Neural cell (in vitro differentiated cells): ENCODE measurements around the gene STUB1. TPM values are rescaled to one million over a fixed set of nuclear protein-coding genes. Genes with fewer than 3 reads are reported as not detected.
A peak's percentile ranks its signal among the peaks of the same experiment; 100 is the strongest.

ENCODE experiments used
- H2AFZ ChIP-seq: fragments of 200-600, 300-800 bp; sonication (generic), shearing (Covaris generic); 2 replicates; pipeline ENCODE4 v1.6.0; 2014; ENCODE audit warnings: low read depth, mild to moderate bottlenecking, antibody characterized with exemption, low read length, moderate library complexity
- H3F3A ChIP-seq: fragments of 200-600 bp; shearing (Covaris generic); 2 replicates; pipeline ENCODE4 v1.6.1; 2016; ENCODE audit warnings: mild to moderate bottlenecking, moderate library complexity, mixed read lengths, antibody characterized with exemption, low read length; ENCODE audit not compliant: insufficient read depth, poor library complexity, severe bottlenecking
- H3K27ac ChIP-seq: fragments of 200-600, 300-800 bp; sonication (generic), shearing (Covaris generic); 2 replicates; pipeline ENCODE4 v1.5.1; 2014; ENCODE audit warnings: mild to moderate bottlenecking, low read length, moderate library complexity
- H3K27me3 ChIP-seq: fragments of 300-800, 200-600 bp; sonication (generic), shearing (Covaris generic); 2 replicates; pipeline ENCODE4 v1.6.0; 2014; ENCODE audit warnings: mild to moderate bottlenecking, low read depth, low read length, moderate library complexity; ENCODE audit not compliant: insufficient read depth
- H3K36me3 ChIP-seq: fragments of 300-800, 200-600 bp; sonication (generic), shearing (Covaris generic); 2 replicates; pipeline ENCODE4 v1.5.1; 2014; ENCODE audit warnings: mild to moderate bottlenecking, antibody characterized with exemption, low read length, moderate library complexity; ENCODE audit not compliant: insufficient read depth
- H3K4me2 ChIP-seq: fragments of 300-800, 200-600 bp; sonication (generic), shearing (Covaris generic); 2 replicates; pipeline ENCODE4 v1.6.0; 2014; ENCODE audit warnings: mild to moderate bottlenecking, low read length
- H3K4me3 ChIP-seq: fragments of 300-800, 200-600 bp; sonication (generic), shearing (Covaris generic); 2 replicates; pipeline ENCODE4 v1.5.1; 2014; ENCODE audit warnings: mild to moderate bottlenecking, low read length, moderate library complexity
- H3K79me2 ChIP-seq: fragments of 200-600 bp; shearing (Covaris generic); replicated peaks from 2 replicates; pipeline ENCODE4 v1.6.0; 2014; ENCODE audit warnings: mild to moderate bottlenecking, low read length, moderate library complexity; ENCODE audit not compliant: insufficient read depth
- H3K9ac ChIP-seq: fragments of 300-800, 200-600 bp; sonication (generic), shearing (Covaris generic); 2 replicates; pipeline ENCODE4 v1.6.1; 2016; ENCODE audit warnings: mild to moderate bottlenecking, low read length, mixed read lengths
- H3K9me2 ChIP-seq: fragments of 200-600 bp; shearing (Covaris generic); 2 replicates; pipeline ENCODE4 v1.6.1; 2016; ENCODE audit warnings: mild to moderate bottlenecking, low read length, mixed read lengths; ENCODE audit not compliant: insufficient read depth
- H3K9me3 ChIP-seq: fragments of 200-600, 300-800 bp; sonication (generic), shearing (Covaris generic); 2 replicates; pipeline ENCODE4 v1.6.1; 2016; ENCODE audit warnings: mild to moderate bottlenecking, mixed run types, low read length, moderate library complexity, mixed read lengths
- H4K20me1 ChIP-seq: fragments of 200-600 bp; shearing (Covaris generic); 2 replicates; pipeline ENCODE4 v1.6.1; 2016; ENCODE audit warnings: mild to moderate bottlenecking, mixed run types; ENCODE audit not compliant: insufficient read depth
- EP300 ChIP-seq: fragments of 450-650 bp; conservative IDR thresholded peaks from 2 replicates; pipeline ENCODE4 v1.6.1; 2014; ENCODE audit warnings: antibody characterized with exemption, mild to moderate bottlenecking, moderate library complexity; ENCODE audit not compliant: poor library complexity, severe bottlenecking
- EZH2 ChIP-seq: fragments of 200-600, 300-800 bp; shearing (Covaris generic), sonication (generic); IDR thresholded peaks from 2 replicates; pipeline ENCODE4 v1.6.1; 2014; ENCODE audit warnings: antibody characterized with exemption, low read length, borderline replicate concordance, mild to moderate bottlenecking; ENCODE audit not compliant: insufficient read depth, poor library complexity, severe bottlenecking
- MXI1 ChIP-seq: fragments of 450-650 bp; conservative IDR thresholded peaks from 2 replicates; pipeline ENCODE4 v1.6.1; 2014; ENCODE audit warnings: antibody characterized with exemption, mild to moderate bottlenecking; ENCODE audit not compliant: poor library complexity, severe bottlenecking
- POLR2AphosphoS5 ChIP-seq: IDR thresholded peaks from 2 replicates; pipeline ENCODE4 v1.6.1; 2012
- RAD21 ChIP-seq: fragments of 450-650 bp; conservative IDR thresholded peaks from 2 replicates; pipeline ENCODE4 v1.6.1; 2014; ENCODE audit warnings: antibody characterized with exemption, mild to moderate bottlenecking, moderate library complexity
- SMC3 ChIP-seq: fragments of 450-650 bp; conservative IDR thresholded peaks from 2 replicates; pipeline ENCODE4 v1.6.1; 2014; ENCODE audit warnings: antibody characterized with exemption, mild to moderate bottlenecking, moderate library complexity; ENCODE audit not compliant: poor library complexity
- TAF1 ChIP-seq: IDR thresholded peaks from 2 replicates; pipeline ENCODE4 v1.6.1; 2012; ENCODE audit warnings: low read depth
- polyA plus RNA-seq: library from polyadenylated mRNA; depleted of rRNA; stranded (reverse); fragments of >200 nt; gene quantifications from 2 replicates; pipeline ENCODE4 v1.2.3, GENCODE V29; 2014
- TF ChIP-seq, protein P1 (sequence below): fragments of 450-650 bp; IDR thresholded peaks from 2 replicates; pipeline ENCODE4 v1.5.1; 2014; ENCODE audit warnings: antibody characterized with exemption, mild to moderate bottlenecking, moderate library complexity; ENCODE audit not compliant: poor library complexity, severe bottlenecking
- TF ChIP-seq, protein P2 (sequence below): IDR thresholded peaks from 2 replicates; pipeline ENCODE4 v1.6.1; 2012; ENCODE audit warnings: borderline replicate concordance

Gene STUB1
- polyA plus RNA-seq, 1 donor from 2014 or later, result 120 TPM

DNA sequence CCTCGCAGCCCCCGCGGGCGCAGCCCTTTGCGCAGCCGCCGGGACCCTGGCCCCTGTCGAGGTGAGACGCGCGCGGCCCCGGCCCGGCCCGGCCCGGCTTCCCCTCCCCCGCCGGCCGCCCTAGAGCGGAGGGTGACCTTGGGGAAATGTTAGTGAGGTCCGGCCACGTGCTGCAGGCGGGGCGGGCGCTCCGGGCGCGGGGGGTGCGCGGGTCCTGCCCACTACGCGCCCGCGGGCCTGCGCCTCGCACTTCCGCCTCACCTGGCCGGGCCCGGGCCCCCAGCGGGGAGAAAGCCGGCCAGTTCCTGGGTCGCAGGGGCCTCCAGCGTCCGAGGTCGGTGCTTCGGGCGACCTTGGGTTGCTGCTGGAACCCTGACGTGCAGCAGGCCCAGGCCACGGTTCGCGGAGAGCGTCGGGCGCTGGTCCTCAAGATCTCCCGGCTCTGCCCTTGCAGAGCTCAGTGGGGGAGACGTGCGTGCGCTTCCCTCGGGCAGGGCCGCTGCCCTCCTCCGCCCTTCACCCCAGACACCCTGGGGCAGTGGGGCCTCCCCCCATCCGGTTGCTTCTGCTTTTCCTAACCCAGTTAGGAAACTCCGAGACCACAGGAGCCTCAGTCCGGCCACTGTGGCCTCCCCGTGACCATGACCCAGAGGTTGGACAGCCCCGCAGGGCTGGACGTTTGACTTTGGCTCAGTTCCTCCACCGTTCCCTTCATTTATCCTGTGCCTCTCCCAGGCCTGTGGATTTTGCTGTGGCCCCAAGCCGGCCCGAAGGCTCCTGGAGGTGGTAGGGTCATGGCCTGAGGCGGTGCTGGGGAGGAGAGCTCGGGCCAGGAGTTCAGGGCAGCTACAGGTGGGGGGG, 37.8 kb upstream of the STUB1 start:
- peak overlapping the region; percentile 39 for H3K4me2 ChIP-seq
- no peaks in the 10 kb centered on the region for H4K20me1 ChIP-seq
- H3K27me3 ChIP-seq, result no peaks in the 10 kb centered on the region
- peak overlapping the region; percentile 77 for H3K9ac ChIP-seq
- H3F3A ChIP-seq, result no peaks in the 10 kb centered on the region
- peak overlapping the region; percentile 82 for H3K4me3 ChIP-seq
- no peak overlapping the region for H2AFZ ChIP-seq
- H3K79me2 ChIP-seq, result no peaks in the 10 kb centered on the region
- H3K36me3 ChIP-seq, result no peaks in the 10 kb centered on the region
- TF ChIP-seq, protein P1, sequence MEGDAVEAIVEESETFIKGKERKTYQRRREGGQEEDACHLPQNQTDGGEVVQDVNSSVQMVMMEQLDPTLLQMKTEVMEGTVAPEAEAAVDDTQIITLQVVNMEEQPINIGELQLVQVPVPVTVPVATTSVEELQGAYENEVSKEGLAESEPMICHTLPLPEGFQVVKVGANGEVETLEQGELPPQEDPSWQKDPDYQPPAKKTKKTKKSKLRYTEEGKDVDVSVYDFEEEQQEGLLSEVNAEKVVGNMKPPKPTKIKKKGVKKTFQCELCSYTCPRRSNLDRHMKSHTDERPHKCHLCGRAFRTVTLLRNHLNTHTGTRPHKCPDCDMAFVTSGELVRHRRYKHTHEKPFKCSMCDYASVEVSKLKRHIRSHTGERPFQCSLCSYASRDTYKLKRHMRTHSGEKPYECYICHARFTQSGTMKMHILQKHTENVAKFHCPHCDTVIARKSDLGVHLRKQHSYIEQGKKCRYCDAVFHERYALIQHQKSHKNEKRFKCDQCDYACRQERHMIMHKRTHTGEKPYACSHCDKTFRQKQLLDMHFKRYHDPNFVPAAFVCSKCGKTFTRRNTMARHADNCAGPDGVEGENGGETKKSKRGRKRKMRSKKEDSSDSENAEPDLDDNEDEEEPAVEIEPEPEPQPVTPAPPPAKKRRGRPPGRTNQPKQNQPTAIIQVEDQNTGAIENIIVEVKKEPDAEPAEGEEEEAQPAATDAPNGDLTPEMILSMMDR, result no peak
- TF ChIP-seq EP300 (no peak), EZH2 (no peak), SMC3 (no peak), MXI1 (peak; percentile 7), TAF1 (no peak), RAD21 (no peak), POLR2AphosphoS5 (no peak)
- TF ChIP-seq, protein P2, sequence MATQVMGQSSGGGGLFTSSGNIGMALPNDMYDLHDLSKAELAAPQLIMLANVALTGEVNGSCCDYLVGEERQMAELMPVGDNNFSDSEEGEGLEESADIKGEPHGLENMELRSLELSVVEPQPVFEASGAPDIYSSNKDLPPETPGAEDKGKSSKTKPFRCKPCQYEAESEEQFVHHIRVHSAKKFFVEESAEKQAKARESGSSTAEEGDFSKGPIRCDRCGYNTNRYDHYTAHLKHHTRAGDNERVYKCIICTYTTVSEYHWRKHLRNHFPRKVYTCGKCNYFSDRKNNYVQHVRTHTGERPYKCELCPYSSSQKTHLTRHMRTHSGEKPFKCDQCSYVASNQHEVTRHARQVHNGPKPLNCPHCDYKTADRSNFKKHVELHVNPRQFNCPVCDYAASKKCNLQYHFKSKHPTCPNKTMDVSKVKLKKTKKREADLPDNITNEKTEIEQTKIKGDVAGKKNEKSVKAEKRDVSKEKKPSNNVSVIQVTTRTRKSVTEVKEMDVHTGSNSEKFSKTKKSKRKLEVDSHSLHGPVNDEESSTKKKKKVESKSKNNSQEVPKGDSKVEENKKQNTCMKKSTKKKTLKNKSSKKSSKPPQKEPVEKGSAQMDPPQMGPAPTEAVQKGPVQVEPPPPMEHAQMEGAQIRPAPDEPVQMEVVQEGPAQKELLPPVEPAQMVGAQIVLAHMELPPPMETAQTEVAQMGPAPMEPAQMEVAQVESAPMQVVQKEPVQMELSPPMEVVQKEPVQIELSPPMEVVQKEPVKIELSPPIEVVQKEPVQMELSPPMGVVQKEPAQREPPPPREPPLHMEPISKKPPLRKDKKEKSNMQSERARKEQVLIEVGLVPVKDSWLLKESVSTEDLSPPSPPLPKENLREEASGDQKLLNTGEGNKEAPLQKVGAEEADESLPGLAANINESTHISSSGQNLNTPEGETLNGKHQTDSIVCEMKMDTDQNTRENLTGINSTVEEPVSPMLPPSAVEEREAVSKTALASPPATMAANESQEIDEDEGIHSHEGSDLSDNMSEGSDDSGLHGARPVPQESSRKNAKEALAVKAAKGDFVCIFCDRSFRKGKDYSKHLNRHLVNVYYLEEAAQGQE, result no peak
- H3K9me3 ChIP-seq, result no peaks in the 10 kb centered on the region
- H3K9me2 ChIP-seq, result no peaks in the 10 kb centered on the region
- H3K27ac ChIP-seq, result no peak overlapping the region

DNA sequence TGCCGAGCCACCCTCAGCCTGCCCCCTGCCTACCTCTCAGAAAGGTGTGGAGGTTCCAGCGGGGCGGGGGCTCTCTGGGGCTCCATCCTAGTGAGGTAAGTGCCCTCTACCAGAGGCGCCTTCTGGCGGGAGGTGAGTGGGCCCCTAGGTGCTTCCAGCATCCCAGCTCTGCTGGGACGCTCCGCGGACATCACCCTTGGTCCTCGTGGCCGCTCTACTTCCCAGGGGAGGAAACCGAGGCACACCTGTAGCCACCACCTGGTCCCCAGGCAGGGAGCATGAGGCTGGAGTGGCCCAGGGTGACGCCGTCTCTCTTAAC, 37.2 kb upstream of the STUB1 start:
- no peaks in the 10 kb centered on the region for H3K79me2 ChIP-seq
- no peak overlapping the region for H3K27ac ChIP-seq
- H3K4me2 ChIP-seq, result no peak overlapping the region
- no peak overlapping the region for H2AFZ ChIP-seq
- H3K36me3 ChIP-seq, result no peaks in the 10 kb centered on the region
- peak overlapping the region; percentile 77 for H3K9ac ChIP-seq
- H3F3A ChIP-seq, result no peaks in the 10 kb centered on the region
- TF ChIP-seq SMC3, result no peak
- no peak for TF ChIP-seq POLR2AphosphoS5
- TF ChIP-seq TAF1, result no peak
- TF ChIP-seq, protein P1, result no peak
- no peaks in the 10 kb centered on the region for H3K9me2 ChIP-seq
- H3K9me3 ChIP-seq, result no peaks in the 10 kb centered on the region
- H3K4me3 ChIP-seq, result peak overlapping the region; percentile 82
- no peaks in the 10 kb centered on the region for H3K27me3 ChIP-seq
- no peaks in the 10 kb centered on the region for H4K20me1 ChIP-seq
